ENCODE results near the gene ZSWIM1. TPM values are rescaled to one million over a fixed set of nuclear protein-coding genes. Genes with fewer than 3 reads are reported as not detected.

The ZSWIM1 gene
- total and polyA plus RNA-seq, 10 of the 15 experiments (the other 5 are each of a cell fraction or from before 2014, with no cell fraction given) = 2.4 to 16.0 (median 9.8) TPM

GRCh38 chr20:45910670-45911485, 29.9 kb downstream of the ZSWIM1 start (continued):
- TF ChIP-seq BCL3 (IDR thresholded peaks at IDR 0.05; ENCODE audit: borderline replicate concordance, insufficient read depth, low read depth, low read length, poor library complexity, severe bottlenecking) (no peak), WRNIP1 (IDR thresholded peaks at IDR 0.05; ENCODE audit: borderline replicate concordance, low read depth, low read length) (no peak), MEF2B (IDR thresholded peaks at IDR 0.05; ENCODE audit: partially characterized antibody, poor library complexity, severe bottlenecking) (no peak), BRCA1 (IDR thresholded peaks at IDR 0.05; ENCODE audit: low read depth, low read length) (peak; percentile 62; the same call in 1 of the 2 replicates)

DNA sequence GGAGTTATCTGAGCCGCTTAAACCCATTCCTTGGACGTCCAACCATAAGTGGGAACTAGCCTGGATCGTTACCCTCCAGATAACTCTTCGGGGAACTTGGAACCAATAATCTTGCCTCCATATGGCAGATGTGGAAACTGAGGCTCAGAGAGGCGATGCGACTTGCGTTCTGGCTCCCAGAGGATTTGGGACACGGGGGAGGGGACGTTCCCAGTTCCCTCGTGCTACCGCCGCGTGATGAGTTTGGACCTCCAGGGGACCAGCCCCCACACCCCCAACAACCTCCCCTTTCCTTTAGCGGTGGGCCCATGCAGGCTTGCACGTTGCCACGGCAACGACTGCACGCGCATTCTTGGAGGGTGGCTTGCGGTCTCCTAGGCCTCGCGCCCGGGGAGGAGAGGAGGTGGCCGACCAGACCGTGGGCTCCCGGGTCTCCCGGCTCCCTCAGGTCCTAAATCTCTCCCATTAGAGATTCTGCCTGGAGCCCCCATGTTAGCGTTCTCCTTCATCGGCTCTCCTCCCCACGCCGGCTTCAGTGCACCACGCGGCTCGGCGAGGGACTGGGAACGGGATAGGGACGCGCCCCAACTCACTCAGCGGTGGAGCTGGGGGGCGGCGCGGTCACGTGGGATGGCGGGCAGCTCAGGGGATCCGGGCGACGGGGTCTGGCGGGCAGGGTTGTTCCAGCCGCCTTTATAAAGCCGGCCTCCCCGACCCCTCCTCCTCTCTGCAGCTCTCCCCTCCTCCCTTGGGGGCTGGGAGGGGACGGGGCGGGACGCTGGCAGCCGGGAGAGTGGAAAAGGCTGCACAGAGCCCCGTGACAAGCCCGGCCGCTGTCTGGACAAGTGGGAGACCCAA, 30.7 kb downstream of the ZSWIM1 start, which contains the start of gene PLTP:
Gene PLTP, minus strand, starts transcription at position 670 of the 858 bp plus-strand sequence. CDS start 703 bp downstream, outside the sequence.
- Histone ChIP-seq H3K79me2 (ENCODE audit: control insufficient read depth, insufficient read depth, low read length) (no peaks in the 10 kb centered on the region), H3K27ac (ENCODE audit: control insufficient read depth, insufficient read depth) (peak within 1 kb of the TSS; percentile 61; the same call in 1 of the 2 replicates), H3K27me3 (replicated peaks in 1 of 2; ENCODE audit: control insufficient read depth in 2 of 2, insufficient read depth in 2 of 2, low read length in 1 of 2) (no peaks in the 10 kb centered on the region), H4K20me1 (ENCODE audit: control insufficient read depth, insufficient read depth) (no peaks in the 10 kb centered on the region), H3K4me3 (peak within 1 kb of the TSS; percentile 77), H2AFZ (ENCODE audit: control insufficient read depth, low read depth, low read length) (peak within 1 kb of the TSS; percentile 90), H3K36me3 (ENCODE audit: control insufficient read depth in 2 of 2, insufficient read depth in 2 of 2, low read length in 1 of 2) (no peaks in the 10 kb centered on the region), H3K9ac (ENCODE audit: control insufficient read depth, insufficient read depth, low read length) (peak within 1 kb of the TSS; percentile 64), H3K4me1 (ENCODE audit: control insufficient read depth, insufficient read depth, low read length) (peaks cover 15% of the 10 kb centered on the region), H3K9me3 (replicated peaks; ENCODE audit: control insufficient read depth, insufficient read depth, low read length) (no peaks in the 10 kb centered on the region), H3K4me2 (ENCODE audit: control insufficient read depth, insufficient read depth) (peak within 1 kb of the TSS; percentile 99)
- CTCF ChIA-PET = interaction anchor here (1.1 to 3.1 kb wide), 3 partner anchors 21 to 58 kb away, joined by 5 to 19 read pairs (median 8); partner anchors contain the start of genes CTSA, NEURL2 and PCIF1
- in situ Hi-C loops (cut with MboI) (no loop called here), intact Hi-C loops (cut with micrococcal nuclease; ENCODE audit: unreplicated experiment) (no loop called here)
- POLR2A ChIA-PET = interaction anchor here (0.6 to 3.9 kb wide), 6 partner anchors 10 to 1528 kb away, joined by 3 to 32 read pairs (median 5); partner anchors contain the start of gene PCIF1
- RAD21 ChIA-PET (ENCODE audit: unreplicated experiment) = interaction anchor here (0.6 to 2.0 kb wide), 3 partner anchors 21 to 1439 kb away, joined by 3 to 13 read pairs (median 3); partner anchors contain the start of genes CTSA and NEURL2
- under 1% methylated on average over 58 of the region's 58 CpGs for WGBS (ENCODE audit: insufficient coverage, insufficient replicate concordance, low lambda C conversion rate, missing lambda C conversion rate)
- DNase-seq (ENCODE audit: low read depth, low spot score) (no peak), FAIRE-seq (no peak), ATAC-seq (peak; percentile 32)
- TSS peak; percentile 95 for BruUV-seq (replicated peaks)
- SMC1A ChIA-PET (ENCODE audit: uncharacterized antibody, unreplicated experiment) = interaction anchor here (1.1 to 3.5 kb wide), 2 partner anchors 20 to 49 kb away, joined by 3 to 12 read pairs; partner anchors contain the start of genes CTSA and NEURL2
- TF ChIP-seq, protein P1, sequence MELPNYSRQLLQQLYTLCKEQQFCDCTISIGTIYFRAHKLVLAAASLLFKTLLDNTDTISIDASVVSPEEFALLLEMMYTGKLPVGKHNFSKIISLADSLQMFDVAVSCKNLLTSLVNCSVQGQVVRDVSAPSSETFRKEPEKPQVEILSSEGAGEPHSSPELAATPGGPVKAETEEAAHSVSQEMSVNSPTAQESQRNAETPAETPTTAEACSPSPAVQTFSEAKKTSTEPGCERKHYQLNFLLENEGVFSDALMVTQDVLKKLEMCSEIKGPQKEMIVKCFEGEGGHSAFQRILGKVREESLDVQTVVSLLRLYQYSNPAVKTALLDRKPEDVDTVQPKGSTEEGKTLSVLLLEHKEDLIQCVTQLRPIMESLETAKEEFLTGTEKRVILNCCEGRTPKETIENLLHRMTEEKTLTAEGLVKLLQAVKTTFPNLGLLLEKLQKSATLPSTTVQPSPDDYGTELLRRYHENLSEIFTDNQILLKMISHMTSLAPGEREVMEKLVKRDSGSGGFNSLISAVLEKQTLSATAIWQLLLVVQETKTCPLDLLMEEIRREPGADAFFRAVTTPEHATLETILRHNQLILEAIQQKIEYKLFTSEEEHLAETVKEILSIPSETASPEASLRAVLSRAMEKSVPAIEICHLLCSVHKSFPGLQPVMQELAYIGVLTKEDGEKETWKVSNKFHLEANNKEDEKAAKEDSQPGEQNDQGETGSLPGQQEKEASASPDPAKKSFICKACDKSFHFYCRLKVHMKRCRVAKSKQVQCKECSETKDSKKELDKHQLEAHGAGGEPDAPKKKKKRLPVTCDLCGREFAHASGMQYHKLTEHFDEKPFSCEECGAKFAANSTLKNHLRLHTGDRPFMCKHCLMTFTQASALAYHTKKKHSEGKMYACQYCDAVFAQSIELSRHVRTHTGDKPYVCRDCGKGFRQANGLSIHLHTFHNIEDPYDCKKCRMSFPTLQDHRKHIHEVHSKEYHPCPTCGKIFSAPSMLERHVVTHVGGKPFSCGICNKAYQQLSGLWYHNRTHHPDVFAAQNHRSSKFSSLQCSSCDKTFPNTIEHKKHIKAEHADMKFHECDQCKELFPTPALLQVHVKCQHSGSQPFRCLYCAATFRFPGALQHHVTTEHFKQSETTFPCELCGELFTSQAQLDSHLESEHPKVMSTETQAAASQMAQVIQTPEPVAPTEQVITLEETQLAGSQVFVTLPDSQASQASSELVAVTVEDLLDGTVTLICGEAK (IDR thresholded peaks at IDR 0.05; ENCODE audit: borderline replicate concordance) = peak; percentile 32; the same call in 1 of the 2 replicates
- TF ChIP-seq YY1 (IDR thresholded peaks at IDR 0.05; ENCODE audit: low read depth, low read length) = no peak
- no peak for TF ChIP-seq MTA3 (IDR thresholded peaks at IDR 0.05; ENCODE audit: borderline replicate concordance, low read length)
- TF ChIP-seq CHD1 (IDR thresholded peaks at IDR 0.05; ENCODE audit: low read depth, low read length) = no peak
- TF ChIP-seq RCOR1 (conservative IDR thresholded peaks at IDR 0.05; ENCODE audit: low read depth, low read length) = no peak
- TF ChIP-seq IKZF2 (IDR thresholded peaks at IDR 0.05) = 0 out of 4 replicates have a peak, but pooled peaks of 1 of the 2 experiments have one; percentile 6
- peak; percentile 53; the same call in 1 of the 2 replicates for TF ChIP-seq SIN3A (IDR thresholded peaks at IDR 0.05; ENCODE audit: low read depth, low read length)
- TF ChIP-seq LARP7 (IDR thresholded peaks at IDR 0.05) = 0 out of 2 replicates have a peak, but pooled peaks have one; percentile 6
- no peak for TF ChIP-seq CREB1 (IDR thresholded peaks at IDR 0.05; ENCODE audit: low read depth)
- no peak for TF ChIP-seq ZNF207 (IDR thresholded peaks at IDR 0.05; ENCODE audit: borderline replicate concordance)

Measured in GM12878 (cell line).